GM18511 (cell line): ENCODE results near the gene IDI1.
"Not testable (repeated sequence)": the region's sequence is repeated elsewhere in the genome, so short reads cannot be mapped to it uniquely, and the experiment has no call there.

Experiments used
- ATAC-seq: cut with Tn5 transposase; IDR thresholded peaks from one replicate; pipeline ENCODE4 v1.9.1; 2021; ENCODE audit warnings: mild to moderate bottlenecking, moderate library complexity; ENCODE audit not compliant: unreplicated experiment

Gene IDI1

GRCh38 chr10:1048732-1049424, at the start of gene IDI1:
Gene IDI1, minus strand, starts transcription at chr10:1049119. Its CDS starts 116 bp downstream, at chr10:1049003.
- ATAC-seq: peak; percentile 84

- no peak for ATAC-seq
These were observed 48.5 kb upstream of the IDI1 start for GRCh38 chr10:1097436-1097835.

- ATAC-seq: no peak
These were observed 47.5 kb upstream of the IDI1 start for GRCh38 chr10:1096287-1096889.

GRCh38 chr10:1095498-1095897, 46.6 kb upstream of the IDI1 start:
- ATAC-seq: no peak

GRCh38 chr10:1094112-1095057, 45.5 kb upstream of the IDI1 start:
- no peak for ATAC-seq

GRCh38 chr10:1093696-1094095, 44.8 kb upstream of the IDI1 start:
- no peak for ATAC-seq

- ATAC-seq: no peak
These were observed 41.8 kb upstream of the IDI1 start for GRCh38 chr10:1090696-1091095.

- no peak for ATAC-seq
These were observed 40.2 kb upstream of the IDI1 start for GRCh38 chr10:1089017-1089689.

GRCh38 chr10:1086787-1087186, 37.9 kb upstream of the IDI1 start:
- ATAC-seq: no peak

- ATAC-seq: no peak
These were observed 36.3 kb upstream of the IDI1 start for GRCh38 chr10:1085258-1085657.

GRCh38 chr10:1084011-1084950, 35.4 kb upstream of the IDI1 start:
- no peak for ATAC-seq

- ATAC-seq: no peak
These were observed 34.7 kb upstream of the IDI1 start for GRCh38 chr10:1083581-1083980.

- ATAC-seq: no peak
These were observed 29.7 kb upstream of the IDI1 start for GRCh38 chr10:1078668-1079067.

- no peak for ATAC-seq
These were observed 25.9 kb upstream of the IDI1 start for GRCh38 chr10:1074748-1075308.

GRCh38 chr10:1074052-1074747, 25.3 kb upstream of the IDI1 start:
- no peak for ATAC-seq

GRCh38 chr10:1070919-1071318, 22.0 kb upstream of the IDI1 start:
- ATAC-seq: no peak

- no peak for ATAC-seq
These were observed 19.8 kb upstream of the IDI1 start for GRCh38 chr10:1068380-1069361.

GRCh38 chr10:1066734-1067133, 17.8 kb upstream of the IDI1 start:
- ATAC-seq: not testable (repeated sequence)
